NCI-H226 (cell line): ENCODE measurements around the gene RPRM.
A peak's percentile ranks its signal among the peaks of the same experiment; 100 is the strongest.
"Not testable (repeated sequence)": the region's sequence is repeated elsewhere in the genome, so short reads cannot be mapped to it uniquely, and the experiment has no call there.

ENCODE experiments used
- DNase-seq: peaks from one replicate; pipeline ENCODE4 v3.0.0-alpha.2; 2015

RPRM gene

GRCh38 chr2:153478289-153479261, at the start of gene RPRM:
Gene RPRM, minus strand, starts transcription at chr2:153478762. Its CDS starts 197 bp downstream, at chr2:153478565.
- peak; percentile 78 for DNase-seq

DNA sequence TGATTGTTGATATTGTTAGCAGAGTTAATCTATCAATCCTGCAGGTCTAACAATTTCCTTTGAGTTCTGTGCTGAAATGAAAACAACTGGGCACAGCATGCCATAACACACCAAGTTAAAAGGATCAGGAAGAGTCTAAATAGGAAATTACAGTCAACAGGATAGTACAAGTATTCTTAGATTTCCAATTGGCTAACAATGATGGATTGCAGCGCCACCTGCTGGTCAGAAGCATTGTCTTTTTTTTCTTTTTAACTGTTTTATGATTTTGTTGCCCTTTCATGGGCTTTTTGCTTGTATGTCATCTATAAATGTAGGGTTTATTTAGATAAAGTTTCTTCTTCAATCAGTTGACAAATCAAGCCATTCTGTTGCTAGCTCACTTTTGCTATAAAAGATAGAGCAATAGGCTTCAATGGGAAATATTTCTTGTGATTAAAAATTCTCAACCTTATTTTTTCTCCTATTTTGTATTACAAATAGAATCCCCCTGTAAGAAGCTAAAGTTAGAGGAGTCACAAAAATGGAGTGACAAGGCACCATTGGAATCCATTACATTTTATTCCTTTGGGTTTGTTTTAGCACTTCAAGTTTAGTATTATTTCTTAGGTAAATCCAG, 40.8 kb upstream of the RPRM start:
- no peak for DNase-seq

GRCh38 chr2:153512331-153512730, 33.8 kb upstream of the RPRM start:
- no peak for DNase-seq

DNA sequence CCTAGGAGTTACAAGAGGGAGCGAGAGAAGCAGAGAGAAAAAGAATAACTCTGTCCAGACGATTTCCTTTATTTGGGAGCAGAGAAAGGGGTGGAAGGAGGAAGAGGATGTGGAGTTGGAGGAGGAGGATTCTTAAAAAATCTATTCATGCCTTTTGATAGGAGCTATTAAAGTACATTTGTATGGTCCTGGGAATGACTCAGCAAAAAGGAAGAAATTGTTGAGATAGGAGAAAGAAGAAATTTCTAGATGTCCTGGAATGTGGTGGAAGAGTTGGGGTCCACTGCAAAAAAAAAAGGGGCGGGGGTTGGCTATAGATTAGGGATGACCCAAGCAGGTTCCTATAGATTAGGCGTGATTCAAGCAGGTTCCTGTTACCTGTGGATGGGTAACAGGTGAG, 32.4 kb upstream of the RPRM start:
- no peak for DNase-seq

- no peak for DNase-seq
Measured at GRCh38 chr2:153509133-153509532, 30.6 kb upstream of the RPRM start.

- DNase-seq = not testable (repeated sequence)
Measured at GRCh38 chr2:153506499-153506898, 27.9 kb upstream of the RPRM start.

- DNase-seq = no peak
Measured at GRCh38 chr2:153499439-153499838, 20.9 kb upstream of the RPRM start.

DNA sequence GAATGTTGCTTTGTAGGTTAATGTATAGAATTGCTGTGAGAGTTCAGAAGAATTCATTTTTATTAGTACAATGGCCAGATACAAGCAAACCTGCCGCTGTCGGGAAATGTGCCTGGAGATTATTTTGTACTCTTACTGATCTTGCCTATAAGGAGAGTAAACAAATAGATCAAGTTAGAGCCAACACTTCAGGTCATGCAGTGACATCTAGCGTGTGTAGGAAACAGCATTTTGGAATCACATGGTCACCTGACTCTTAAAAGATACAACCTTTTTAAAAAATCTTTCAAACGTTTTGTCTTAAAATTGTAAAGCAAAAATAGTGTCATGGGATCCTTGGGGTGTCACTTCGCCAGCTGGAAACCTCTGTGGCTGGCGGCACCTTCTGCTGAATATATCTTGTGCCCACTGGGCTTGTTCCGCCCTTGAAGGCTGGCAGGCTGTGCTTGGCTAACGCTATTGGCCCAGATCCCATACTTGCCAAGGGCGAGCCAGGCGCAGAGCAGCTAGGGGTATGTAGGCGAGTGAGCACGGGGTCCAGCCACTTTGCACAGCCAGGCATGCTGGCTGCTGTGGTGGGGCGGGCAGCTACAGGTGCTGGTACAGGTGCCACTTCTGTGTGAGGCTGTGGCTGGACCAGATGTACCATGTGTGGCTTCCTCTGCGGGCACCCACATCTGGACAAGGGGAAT, 19.5 kb upstream of the RPRM start:
- no peak for DNase-seq

DNA sequence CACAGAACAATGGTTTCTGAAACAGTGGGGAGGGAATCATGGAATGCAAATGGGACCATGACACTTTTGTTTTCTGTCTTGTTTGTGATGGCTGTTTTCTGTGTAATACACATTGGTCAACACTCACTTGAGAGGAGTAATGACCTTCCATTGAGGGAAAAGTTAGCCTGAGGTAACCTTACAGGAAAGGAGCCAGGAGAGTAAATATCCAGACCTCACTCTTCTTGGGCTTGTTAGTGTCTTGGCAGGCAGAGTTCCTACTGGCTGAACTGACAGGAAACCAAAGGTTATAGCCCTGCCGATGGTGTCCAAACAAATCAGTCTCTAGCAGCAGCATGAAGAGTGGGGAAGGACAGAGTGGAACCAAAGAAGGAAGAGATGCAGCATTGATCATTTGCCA, 17.2 kb upstream of the RPRM start:
- DNase-seq = no peak

DNA sequence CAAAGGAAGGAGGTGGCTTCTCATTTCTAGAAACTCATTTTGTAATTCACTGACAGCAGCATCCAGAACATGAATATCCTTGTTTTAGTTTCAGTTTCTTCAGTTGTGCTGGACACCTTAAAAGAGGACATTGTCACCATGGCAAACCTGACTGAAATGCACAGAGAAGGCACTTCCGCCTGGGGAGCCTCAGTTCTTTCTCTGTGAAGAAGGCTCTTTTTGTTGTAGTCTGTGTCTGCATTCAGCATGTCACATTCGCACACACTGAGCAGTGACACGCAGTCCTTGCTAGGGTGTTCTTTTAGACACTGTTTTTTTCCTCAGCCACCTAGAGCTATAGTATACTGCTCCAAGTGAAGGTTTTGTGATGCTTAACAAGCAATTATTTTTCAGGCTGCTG, 9.5 kb upstream of the RPRM start:
- no peak for DNase-seq

- DNase-seq = no peak
Measured at GRCh38 chr2:153487448-153487847, 8.9 kb upstream of the RPRM start.

GRCh38 chr2:153479573-153479972, 1.0 kb upstream of the RPRM start:
- no peak for DNase-seq

- DNase-seq = no peak
Measured at GRCh38 chr2:153477636-153478288, 800 bp downstream of the RPRM start.

DNA sequence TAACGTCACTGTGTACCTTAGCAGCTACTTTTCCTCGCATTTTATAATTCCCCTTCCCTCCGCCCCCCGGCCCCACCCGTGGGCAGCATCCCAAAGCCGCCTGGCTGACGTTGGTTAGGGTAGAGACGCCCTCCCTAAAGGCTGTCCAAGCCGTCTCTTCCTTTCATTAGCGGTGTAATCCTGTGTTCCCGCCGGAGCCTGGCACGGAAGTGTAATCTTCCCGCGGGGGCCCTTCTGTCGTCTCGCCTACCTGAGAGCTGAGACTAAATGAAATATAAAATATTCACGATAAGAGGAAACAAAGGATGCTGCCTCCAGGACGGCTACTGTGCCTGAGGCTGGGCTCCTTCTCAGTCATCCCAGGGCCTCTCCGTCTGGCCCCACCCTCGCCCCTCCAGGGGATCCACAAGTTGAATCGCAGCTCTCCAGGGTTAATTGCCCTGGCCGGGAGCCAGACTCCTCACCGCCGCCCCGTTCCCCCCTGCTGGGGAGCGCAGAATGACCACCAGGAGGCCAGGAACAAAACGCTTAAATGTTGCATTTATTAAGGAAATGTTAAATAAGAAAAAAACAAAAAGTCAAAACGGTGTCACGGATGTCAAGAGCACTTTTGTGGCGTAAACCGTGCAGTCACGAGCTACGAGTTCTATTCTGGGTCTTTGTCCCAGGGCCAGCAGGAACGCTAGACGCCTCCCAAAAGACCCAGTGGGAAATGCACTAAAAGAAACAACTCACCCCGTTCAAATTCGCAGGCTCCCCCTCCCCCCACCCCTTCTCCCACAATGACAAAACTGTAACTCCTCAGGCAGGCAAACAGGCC, 1.5 kb downstream of the RPRM start:
- no peak for DNase-seq

DNA sequence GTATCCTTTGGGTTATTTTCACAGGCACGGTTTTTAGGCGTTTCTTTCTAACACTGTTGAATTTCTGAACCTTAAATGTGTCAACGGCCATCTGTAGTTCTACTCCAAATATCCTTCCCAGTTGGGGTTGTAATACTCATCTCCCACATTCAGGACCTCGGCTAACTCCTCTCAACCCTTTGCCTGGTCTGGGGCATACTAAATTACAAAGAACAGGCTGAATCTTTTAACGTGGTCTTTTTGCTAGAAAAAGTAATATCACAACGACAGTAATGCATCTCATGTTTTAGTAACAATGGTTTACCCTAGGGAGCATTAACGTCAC, 2.1 kb downstream of the RPRM start:
- no peak for DNase-seq

DNA sequence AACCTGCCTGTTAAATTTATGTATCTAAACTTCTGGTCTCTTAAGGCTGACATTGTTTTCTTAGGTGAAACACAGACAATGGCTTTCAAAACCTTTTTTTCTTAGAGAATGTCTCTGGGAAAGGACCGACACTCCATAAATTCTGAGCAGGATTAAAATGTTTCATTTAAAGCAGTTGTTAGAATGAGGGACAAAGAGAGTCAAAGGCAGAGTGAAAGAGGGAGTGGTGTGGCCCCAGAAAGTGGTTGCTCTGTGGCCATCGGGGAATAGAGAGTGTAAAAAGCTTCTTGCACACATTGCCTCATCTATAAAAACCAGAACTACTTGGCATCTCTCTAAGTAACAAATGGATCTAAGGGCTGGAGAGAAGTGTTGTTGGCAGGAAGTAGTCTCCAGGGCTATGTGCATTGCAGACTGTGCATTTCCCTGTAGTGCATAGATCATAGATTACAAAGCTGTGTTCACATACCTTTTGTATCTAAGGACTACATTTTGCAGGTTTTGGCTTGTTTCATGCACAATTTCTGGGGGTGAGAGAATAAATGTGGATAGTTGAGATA, 3.6 kb downstream of the RPRM start:
- no peak for DNase-seq

- no peak for DNase-seq
Measured at GRCh38 chr2:153474407-153474806, 4.2 kb downstream of the RPRM start.

DNA sequence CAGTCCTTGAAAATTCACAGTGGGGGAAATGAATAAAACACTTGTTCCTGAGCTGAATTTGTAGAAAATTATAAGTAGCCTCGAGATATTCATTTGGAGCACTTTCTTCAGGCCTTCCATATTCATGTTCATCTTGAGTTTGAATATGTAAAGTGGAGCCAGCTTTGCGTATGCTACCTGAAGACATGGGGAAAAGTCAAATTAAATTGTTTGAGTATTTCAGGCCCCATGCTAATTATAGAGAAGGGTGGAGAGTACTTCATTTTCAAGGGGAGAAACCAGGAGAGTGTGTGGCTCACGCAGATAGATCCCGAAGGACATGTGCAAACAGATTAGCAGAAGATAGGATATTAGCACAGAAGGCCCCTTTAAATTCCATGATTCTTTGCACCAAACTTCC, 7.7 kb downstream of the RPRM start:
- no peak for DNase-seq

DNA sequence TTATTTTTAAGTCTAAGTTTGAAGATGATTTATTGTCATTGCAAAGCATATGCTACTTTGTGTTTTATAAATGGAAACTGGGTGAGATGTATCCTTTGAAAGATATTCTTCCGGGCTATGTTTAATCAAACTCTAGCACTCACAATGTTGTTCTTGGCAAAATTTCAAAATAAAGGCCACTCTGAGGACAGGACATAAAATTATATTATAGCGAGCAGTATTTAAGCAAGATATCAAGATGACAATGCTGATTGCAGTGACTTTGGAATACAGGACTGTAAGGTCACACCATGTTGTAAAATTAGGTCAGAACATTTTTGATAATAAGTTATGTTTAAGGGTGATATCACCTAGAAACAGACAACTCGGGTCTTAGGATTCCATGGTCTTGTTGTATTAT, 14.2 kb downstream of the RPRM start:
- DNase-seq = no peak

DNA sequence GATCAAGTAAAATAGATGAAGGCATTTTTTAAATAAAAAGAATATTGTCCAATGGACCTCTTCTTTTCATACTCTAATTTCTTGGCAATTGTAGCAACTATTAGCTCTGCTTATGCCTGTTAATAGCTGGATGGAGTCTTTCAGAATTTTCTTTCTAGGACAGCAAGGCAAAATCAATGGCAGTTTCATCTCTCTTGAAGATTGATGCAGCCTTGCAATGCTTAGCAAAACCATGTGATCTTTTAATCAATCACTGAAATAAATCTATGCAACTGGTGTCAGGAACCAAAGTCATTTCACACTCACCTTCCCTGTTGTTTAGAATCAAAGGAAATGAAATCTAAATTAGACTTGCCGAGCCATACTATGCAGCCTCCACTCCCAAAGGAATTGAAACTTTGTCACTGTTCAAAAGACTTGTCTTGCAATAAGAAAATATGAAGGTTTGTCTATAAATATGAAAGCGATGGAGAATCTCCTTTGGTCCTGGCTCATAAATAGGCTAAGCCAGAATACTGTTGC, 16.2 kb downstream of the RPRM start:
- DNase-seq = no peak

DNA sequence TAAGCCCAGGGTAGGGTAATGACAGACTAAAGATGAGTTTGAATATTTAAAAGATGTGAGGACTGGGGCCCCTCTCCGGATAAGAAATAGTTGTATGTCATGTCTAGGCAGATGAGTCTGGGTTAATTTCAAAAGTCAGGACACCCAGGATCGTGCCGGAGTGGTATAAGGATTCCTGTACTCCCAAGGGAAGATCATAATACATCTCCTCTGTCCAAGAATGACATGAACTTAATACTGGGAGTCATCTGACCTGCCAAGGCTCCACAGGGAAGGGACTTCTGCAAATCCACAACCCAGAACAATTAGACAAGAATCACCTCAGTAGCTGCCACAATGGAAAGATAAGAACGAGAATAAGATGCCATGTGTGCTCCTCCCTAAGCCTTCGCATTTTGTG, 17.1 kb downstream of the RPRM start:
- no peak for DNase-seq

DNA sequence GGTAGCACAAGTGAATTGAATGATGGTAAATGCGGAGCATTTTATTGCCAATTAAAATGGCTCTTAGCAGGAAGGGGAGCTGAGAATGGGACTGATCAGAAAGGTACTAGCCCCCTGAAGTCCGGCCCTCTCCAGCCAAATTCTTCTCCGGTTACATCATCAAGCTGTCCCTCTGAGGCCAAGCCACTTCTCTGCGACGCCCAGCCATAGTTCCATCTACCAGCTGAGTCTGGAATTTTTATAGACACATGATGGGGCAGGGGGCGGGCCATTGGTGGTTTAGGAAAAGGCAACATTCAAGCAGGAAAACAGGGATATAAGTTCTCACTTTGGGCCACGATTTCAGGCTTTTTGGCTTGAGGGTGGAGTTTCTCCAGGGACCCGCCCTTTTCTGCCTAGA, 22.7 kb downstream of the RPRM start:
- no peak for DNase-seq
